OCI-LY1 (cell line): ENCODE measurements around the gene ANKRD7.

Experiments
- H2AFZ ChIP-seq: fragments of 200-600 bp; sonication (generic), shearing (Covaris generic); 2 replicates; pipeline ENCODE4 v1.6.0; 2014; ENCODE audit warnings: antibody characterized with exemption, mild to moderate bottlenecking, low read length
- H3F3A ChIP-seq: fragments of 200-600 bp; sonication (generic), shearing (Covaris generic); 2 replicates; pipeline ENCODE4 v1.6.0; 2014; ENCODE audit warnings: mild to moderate bottlenecking, antibody characterized with exemption, low read length, moderate library complexity; ENCODE audit not compliant: insufficient read depth
- H3K27ac ChIP-seq: fragments of 200-600 bp; sonication (generic); 2 replicates; pipeline ENCODE4 v1.5.1; 2014; ENCODE audit warnings: low read length, mixed run types, mild to moderate bottlenecking, low read depth; ENCODE audit not compliant: poor library complexity, severe bottlenecking
- H3K27me3 ChIP-seq: fragments of 200-600 bp; sonication (generic); 2 replicates; pipeline ENCODE4 v1.6.0; 2014; ENCODE audit warnings: antibody characterized with exemption, mild to moderate bottlenecking, low read length, moderate library complexity; ENCODE audit not compliant: insufficient read depth
- H3K36me3 ChIP-seq: fragments of 200-600 bp; sonication (generic); 2 replicates; pipeline ENCODE4 v1.6.1; 2014; ENCODE audit warnings: mild to moderate bottlenecking, antibody characterized with exemption, low read length, moderate library complexity, mixed read lengths; ENCODE audit not compliant: insufficient read depth
- H3K4me1 ChIP-seq: fragments of 200-600 bp; sonication (generic); 2 replicates; pipeline ENCODE4 v1.5.1; 2014; ENCODE audit warnings: mild to moderate bottlenecking, low read length, moderate library complexity; ENCODE audit not compliant: insufficient read depth, severe bottlenecking
- H3K4me2 ChIP-seq: fragments of 200-600 bp; sonication (generic), shearing (Covaris generic); 2 replicates; pipeline ENCODE4 v1.6.1; 2014; ENCODE audit warnings: low read length
- H3K4me3 ChIP-seq: fragments of 200-600 bp; sonication (generic); 2 replicates; pipeline ENCODE4 v1.5.1; 2014; ENCODE audit warnings: low read length, low read depth, mild to moderate bottlenecking, mixed read lengths; ENCODE audit not compliant: poor library complexity, severe bottlenecking
- H3K79me2 ChIP-seq: fragments of 200-600 bp; shearing (Covaris generic); 2 replicates; pipeline ENCODE4 v1.6.1; 2016; ENCODE audit warnings: mixed run types, low read length, mixed read lengths; ENCODE audit not compliant: insufficient read depth
- H3K9ac ChIP-seq: fragments of 200-600 bp; sonication (generic), shearing (Covaris generic); 2 replicates; pipeline ENCODE4 v1.6.1; 2014; ENCODE audit warnings: mild to moderate bottlenecking, low read length, mixed read lengths
- H3K9me2 ChIP-seq: fragments of 200-600 bp; sonication (generic), shearing (Covaris generic); 2 replicates; pipeline ENCODE4 v1.6.1; 2014; ENCODE audit warnings: low read depth, mild to moderate bottlenecking, low read length, mixed read lengths
- H3K9me3 ChIP-seq: fragments of 200-600 bp; shearing (Covaris generic); 2 replicates; pipeline ENCODE4 v1.6.1; 2014; ENCODE audit warnings: low read length, mixed read lengths
- H4K20me1 ChIP-seq: fragments of 200-600 bp; sonication (generic), shearing (Covaris generic); 2 replicates; pipeline ENCODE4 v1.6.0; 2016; ENCODE audit warnings: mild to moderate bottlenecking, low read length; ENCODE audit not compliant: insufficient read depth
- EZH2 ChIP-seq: fragments of 200-600 bp; sonication (generic), shearing (Covaris generic); IDR thresholded peaks from 2 replicates; pipeline ENCODE4 v1.8.0; 2017; ENCODE audit warnings: borderline replicate concordance, mixed run types, mild to moderate bottlenecking, antibody characterized with exemption, low read length, moderate library complexity, mixed read lengths
- TF ChIP-seq, protein P1 (sequence below): fragments of 200-600 bp; sonication (generic), shearing (Covaris generic); IDR thresholded peaks from 2 replicates; pipeline ENCODE4 v1.5.1; 2017; ENCODE audit warnings: mild to moderate bottlenecking, antibody characterized with exemption, low read length, moderate library complexity, mixed read lengths

The ANKRD7 gene

DNA sequence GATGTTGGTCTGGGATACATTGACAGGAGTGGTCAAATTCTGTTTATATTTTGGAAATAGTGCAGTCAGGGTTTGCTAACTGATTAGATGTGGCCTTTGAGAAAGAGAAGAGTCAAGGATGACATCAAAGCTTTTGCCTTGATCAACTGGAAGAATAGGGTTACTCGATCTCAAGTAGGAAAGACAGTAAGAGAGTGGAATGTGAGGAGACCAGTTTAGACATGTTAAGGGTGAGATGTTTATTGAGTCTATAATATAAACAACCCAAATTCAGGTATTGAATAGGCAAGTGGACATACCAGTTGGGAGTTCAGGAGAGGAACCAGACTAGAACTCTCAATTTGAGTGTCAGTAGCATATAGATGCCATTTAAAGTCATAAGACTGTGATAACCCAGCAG, 1.9 kb upstream of the ANKRD7 start:
- no peak overlapping the region for H3K27ac ChIP-seq
- no peak overlapping the region for H3K4me3 ChIP-seq
- TF ChIP-seq, protein P1, sequence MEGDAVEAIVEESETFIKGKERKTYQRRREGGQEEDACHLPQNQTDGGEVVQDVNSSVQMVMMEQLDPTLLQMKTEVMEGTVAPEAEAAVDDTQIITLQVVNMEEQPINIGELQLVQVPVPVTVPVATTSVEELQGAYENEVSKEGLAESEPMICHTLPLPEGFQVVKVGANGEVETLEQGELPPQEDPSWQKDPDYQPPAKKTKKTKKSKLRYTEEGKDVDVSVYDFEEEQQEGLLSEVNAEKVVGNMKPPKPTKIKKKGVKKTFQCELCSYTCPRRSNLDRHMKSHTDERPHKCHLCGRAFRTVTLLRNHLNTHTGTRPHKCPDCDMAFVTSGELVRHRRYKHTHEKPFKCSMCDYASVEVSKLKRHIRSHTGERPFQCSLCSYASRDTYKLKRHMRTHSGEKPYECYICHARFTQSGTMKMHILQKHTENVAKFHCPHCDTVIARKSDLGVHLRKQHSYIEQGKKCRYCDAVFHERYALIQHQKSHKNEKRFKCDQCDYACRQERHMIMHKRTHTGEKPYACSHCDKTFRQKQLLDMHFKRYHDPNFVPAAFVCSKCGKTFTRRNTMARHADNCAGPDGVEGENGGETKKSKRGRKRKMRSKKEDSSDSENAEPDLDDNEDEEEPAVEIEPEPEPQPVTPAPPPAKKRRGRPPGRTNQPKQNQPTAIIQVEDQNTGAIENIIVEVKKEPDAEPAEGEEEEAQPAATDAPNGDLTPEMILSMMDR, result no peak
- no peak for TF ChIP-seq EZH2
- H3F3A ChIP-seq, result no peaks in the 10 kb centered on the region
- H3K27me3 ChIP-seq, result 0 out of 2 replicates have a peak, but pooled peaks cover 6% of the 10 kb centered on the region
- H3K4me2 ChIP-seq, result no peak overlapping the region
- H2AFZ ChIP-seq, result no peak overlapping the region
- no peaks in the 10 kb centered on the region for H3K79me2 ChIP-seq
- H3K9ac ChIP-seq, result no peak overlapping the region
- no peaks in the 10 kb centered on the region for H4K20me1 ChIP-seq
- H3K36me3 ChIP-seq, result no peaks in the 10 kb centered on the region
- H3K9me2 ChIP-seq, result no peaks in the 10 kb centered on the region
- H3K9me3 ChIP-seq, result no peaks in the 10 kb centered on the region
- H3K4me1 ChIP-seq, result no peaks in the 10 kb centered on the region

DNA sequence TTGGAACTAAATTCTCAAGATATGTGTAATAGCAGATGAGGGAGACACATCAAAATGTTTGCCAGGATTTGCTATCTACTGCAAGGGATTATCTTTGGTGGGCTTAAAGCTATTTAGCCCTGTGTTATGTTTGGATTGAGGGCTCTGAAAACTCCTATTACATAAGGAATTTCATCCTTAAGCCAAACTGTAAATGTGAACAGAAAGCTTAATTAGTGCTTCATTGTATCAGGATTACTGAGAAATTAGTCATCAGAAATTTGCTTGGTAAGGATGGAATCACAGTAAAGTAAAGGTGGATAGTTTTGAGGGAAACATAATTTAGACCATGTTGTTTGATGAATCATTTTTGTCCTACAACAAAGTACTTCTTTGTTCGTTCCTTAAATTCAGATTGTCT, 8.3 kb downstream of the ANKRD7 start:
- TF ChIP-seq EZH2, result no peak
- TF ChIP-seq, protein P1, result no peak
- no peak overlapping the region for H2AFZ ChIP-seq
- H4K20me1 ChIP-seq, result no peaks in the 10 kb centered on the region
- no peaks in the 10 kb centered on the region for H3K27me3 ChIP-seq
- H3K79me2 ChIP-seq, result no peaks in the 10 kb centered on the region
- no peaks in the 10 kb centered on the region for H3K9me3 ChIP-seq
- no peak overlapping the region for H3K4me2 ChIP-seq
- H3F3A ChIP-seq, result no peaks in the 10 kb centered on the region
- no peaks in the 10 kb centered on the region for H3K4me1 ChIP-seq
- no peaks in the 10 kb centered on the region for H3K9me2 ChIP-seq
- H3K36me3 ChIP-seq, result no peaks in the 10 kb centered on the region
- no peak overlapping the region for H3K27ac ChIP-seq
- no peak overlapping the region for H3K4me3 ChIP-seq
- no peak overlapping the region for H3K9ac ChIP-seq

DNA sequence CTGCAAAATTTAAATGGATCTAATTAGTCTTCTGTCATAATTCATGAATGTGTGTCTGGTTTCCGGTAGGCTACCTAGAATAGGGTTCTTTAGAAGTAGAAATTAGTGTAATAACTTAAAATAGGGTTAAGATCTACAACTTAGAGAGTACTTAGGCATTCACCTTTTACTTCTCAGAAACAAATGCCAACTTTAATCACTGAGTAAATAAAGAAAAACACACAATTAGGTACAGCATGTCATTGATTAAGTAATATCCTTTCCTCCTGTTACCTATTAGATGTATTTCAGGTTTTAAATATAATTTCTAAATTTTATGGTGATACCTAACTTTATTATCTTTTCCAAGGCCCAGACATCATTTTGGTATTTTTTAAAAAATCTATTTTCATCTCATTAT, 9.3 kb downstream of the ANKRD7 start:
- no peaks in the 10 kb centered on the region for H3F3A ChIP-seq
- no peaks in the 10 kb centered on the region for H3K27me3 ChIP-seq
- H3K4me1 ChIP-seq, result no peaks in the 10 kb centered on the region
- H3K27ac ChIP-seq, result no peak overlapping the region
- H3K79me2 ChIP-seq, result no peaks in the 10 kb centered on the region
- no peaks in the 10 kb centered on the region for H3K9me2 ChIP-seq
- H4K20me1 ChIP-seq, result no peaks in the 10 kb centered on the region
- no peak overlapping the region for H3K4me2 ChIP-seq
- H3K4me3 ChIP-seq, result no peak overlapping the region
- TF ChIP-seq EZH2, result no peak
- TF ChIP-seq, protein P1, result no peak
- H3K9me3 ChIP-seq, result no peaks in the 10 kb centered on the region
- H2AFZ ChIP-seq, result no peak overlapping the region
- no peak overlapping the region for H3K9ac ChIP-seq
- H3K36me3 ChIP-seq, result no peaks in the 10 kb centered on the region
